Stomach (tissue), 9 donors: ENCODE measurements around the gene IL31RA. TPM values are rescaled to one million over a fixed set of nuclear protein-coding genes. Genes with fewer than 3 reads are reported as not detected.
A peak's percentile ranks its signal among the peaks of the same experiment; 100 is the strongest.

ENCODE experiments used
- DNase-seq, 2 donors: peaks; one replicate each; pipeline versions ENCODE4 v3.0.0 to v3.0.0-alpha.2; 2013 to 2019
- H3K27ac ChIP-seq, 5 donors: fragments of 200-600 bp in 4 of 5; sonication (generic) in 4 of 5; one replicate each; pipeline ENCODE4 v1.5.1; 2013 to 2019; ENCODE audit warnings: mild to moderate bottlenecking in 1 of 5, moderate library complexity in 1 of 5
- H3K27me3 ChIP-seq, 3 donors: fragments of 200-600 bp; sonication (generic); one replicate each; pipeline ENCODE4 v1.5.1; 2017 to 2019; ENCODE audit warnings: mixed run types in 1 of 3
- H3K36me3 ChIP-seq, 4 donors: fragments of 200-600 bp; sonication (generic); 1 replicate in 3 of 4; 2 replicates in 1 of 4; pipeline ENCODE4 v1.5.1; 2016 to 2019
- H3K4me1 ChIP-seq, 4 donors: fragments of 200-600 bp; sonication (generic); one replicate each; pipeline ENCODE4 v1.5.1; 2016 to 2019
- H3K4me3 ChIP-seq, 4 donors: fragments of 200-600 bp; sonication (generic) in 3 of 4; one replicate each; pipeline ENCODE4 v1.5.1; 2016 to 2019; ENCODE audit warnings: mild to moderate bottlenecking in 1 of 4
- H3K9me3 ChIP-seq, 4 donors: fragments of 200-600 bp; sonication (generic); one replicate each; pipeline ENCODE4 v1.5.1; 2016 to 2019
- CTCF ChIP-seq, 7 experiments: fragments of 450-650 bp in 4 of 7; fragments of 200-600 bp in 3 of 7; sonication (generic) in 3 of 7; IDR thresholded peaks; one replicate each; pipeline ENCODE4 v1.5.1; 2016 to 2019; ENCODE audit warnings: antibody characterized with exemption in 7 of 7, control low read depth in 2 of 7, mild to moderate bottlenecking in 1 of 7
- EP300 ChIP-seq: sonication (generic); formaldehyde crosslinking; IDR thresholded peaks from one replicate; pipeline ENCODE4 v1.6.1; 2017; ENCODE audit warnings: antibody characterized with exemption
- POLR2A ChIP-seq, 4 donors: fragments of 450-650 bp; IDR thresholded peaks; one replicate each; pipeline ENCODE4 v1.6.1; 2016; ENCODE audit warnings: antibody characterized with exemption in 4 of 4, control low read depth in 2 of 4, mild to moderate bottlenecking in 1 of 4, moderate library complexity in 1 of 4
- POLR2AphosphoS5 ChIP-seq, 3 donors: sonication (generic); formaldehyde crosslinking; IDR thresholded peaks; one replicate each; pipeline ENCODE4 v1.6.1; 2016; ENCODE audit warnings: antibody characterized with exemption in 3 of 3
- WGBS, 5 donors: extraction: QIAGEN DNeasy Blood & Tissue Kit in 3 of 5; methylation state at CpG; one replicate each; pipeline versions ENCODE4 v1.1.5 to v1.1.7; 2013 to 2018; 5-methylcytosine and 5-hydroxymethylcytosine counted together
- intact Hi-C: fragments of 100-400 bp; cut with DNase I; formaldehyde crosslinking; loops from one replicate; pipeline ENCODE4 v1.15.1; 2023; ENCODE audit warnings: low total_unique reads
- polyA plus RNA-seq, 3 donors: library from polyadenylated mRNA; stranded (reverse); fragments of 200-250 nt; gene quantifications; one replicate each; pipeline ENCODE4 v1.2.3, GENCODE V29; 2013
- total RNA-seq, 5 donors: library from RNA; depleted of rRNA; stranded (reverse); fragments of >200 nt; gene quantifications; one replicate each; pipeline versions ENCODE4 v1.1.0 to v1.2.3, GENCODE V29; 2014 to 2016
- donor health status: healthy with polysubstance abuse.
- donor health status: Bipolar disorder and iron deficiency.
- donor health status: healthy.

The IL31RA gene
- total and polyA plus RNA-seq, 8 donors: 0.18 to 1.3 TPM; not detected in 6

- WGBS, 5 donors: 87 to 92% (median 91%) methylated on average over 6 of the region's 6 CpGs
- H3K36me3 ChIP-seq: no peaks in the 10 kb centered on the region
- no peaks in the 10 kb centered on the region for H3K27me3 ChIP-seq
- no peak for DNase-seq
- no peak overlapping the region for H3K4me3 ChIP-seq
- intact Hi-C loops: no loop called here
- H3K4me1 ChIP-seq: no peaks in the 10 kb centered on the region
- TF ChIP-seq POLR2A (IDR thresholded peaks at IDR 0.05): no peak
- TF ChIP-seq POLR2AphosphoS5 (IDR thresholded peaks at IDR 0.05): no peak
- no peak for TF ChIP-seq EP300
- no peak for TF ChIP-seq CTCF (IDR thresholded peaks at IDR 0.05)
- H3K27ac ChIP-seq: no peak overlapping the region
- no peaks in the 10 kb centered on the region for H3K9me3 ChIP-seq
Observed at GRCh38 chr5:55899344-55899743, 48.2 kb downstream of the IL31RA start.

- Histone ChIP-seq H3K27ac (no peak overlapping the region), H3K27me3 (no peaks in the 10 kb centered on the region), H3K4me1 (no peaks in the 10 kb centered on the region), H3K9me3 (no peaks in the 10 kb centered on the region), H3K4me3 (no peak overlapping the region), H3K36me3 (no peaks in the 10 kb centered on the region)
- TF ChIP-seq POLR2A (IDR thresholded peaks at IDR 0.05): no peak
- WGBS, 5 donors: 70 to 96% (median 90%) methylated on average over 1 of the region's 1 CpG
- no peak for DNase-seq
- intact Hi-C loops: no loop called here
Observed at GRCh38 chr5:55900068-55900467, 48.9 kb downstream of the IL31RA start.

GRCh38 chr5:55900776-55901175, 49.6 kb downstream of the IL31RA start:
- no peaks in the 10 kb centered on the region for H3K36me3 ChIP-seq
- TF ChIP-seq POLR2AphosphoS5 (IDR thresholded peaks at IDR 0.05) (no peak), CTCF (IDR thresholded peaks at IDR 0.05) (no peak), POLR2A (IDR thresholded peaks at IDR 0.05) (no peak), EP300 (no peak)
- intact Hi-C loops: no loop called here
- no peak overlapping the region for H3K4me3 ChIP-seq
- no peaks in the 10 kb centered on the region for H3K27me3 ChIP-seq
- no peak overlapping the region for H3K27ac ChIP-seq
- H3K9me3 ChIP-seq: no peaks in the 10 kb centered on the region
- no peak for DNase-seq
- no peaks in the 10 kb centered on the region for H3K4me1 ChIP-seq

GRCh38 chr5:55902696-55903095, 51.5 kb downstream of the IL31RA start:
- intact Hi-C loops: no loop called here
- no peak for TF ChIP-seq POLR2A (IDR thresholded peaks at IDR 0.05)
- TF ChIP-seq CTCF (IDR thresholded peaks at IDR 0.05): no peak
- no peak overlapping the region for H3K4me3 ChIP-seq

GRCh38 chr5:55903121-55903701, 52.1 kb downstream of the IL31RA start:
- 64 to 77% (median 76%) methylated on average over 19 of the region's 19 CpGs for WGBS, 5 donors
- intact Hi-C loops: no loop called here
- Histone ChIP-seq H3K4me3 (no peak overlapping the region), H3K27me3 (no peaks in the 10 kb centered on the region), H3K9me3 (no peaks in the 10 kb centered on the region), H3K27ac (no peak overlapping the region), H3K4me1 (no peaks in the 10 kb centered on the region), H3K36me3 (no peaks in the 10 kb centered on the region)
- TF ChIP-seq POLR2A (IDR thresholded peaks at IDR 0.05): no peak
- TF ChIP-seq POLR2AphosphoS5 (IDR thresholded peaks at IDR 0.05): no peak
- no peak for TF ChIP-seq EP300
- TF ChIP-seq CTCF (IDR thresholded peaks at IDR 0.05): no peak
- DNase-seq: peak in 1 of 2 donors; percentile 25

More at GRCh38 chr5:55902696-55903095, 51.5 kb downstream of the IL31RA start:
- Histone ChIP-seq H3K36me3 (no peaks in the 10 kb centered on the region), H3K27ac (no peak overlapping the region), H3K9me3 (no peaks in the 10 kb centered on the region), H3K4me1 (no peaks in the 10 kb centered on the region), H3K27me3 (no peaks in the 10 kb centered on the region)
- WGBS, 5 donors: 82 to 98% (median 90%) methylated on average over 5 of the region's 5 CpGs
- no peak for DNase-seq
